Measurements from ENCODE around the gene LCAT. TPM values are rescaled to one million over a fixed set of nuclear protein-coding genes. Genes with fewer than 3 reads are reported as not detected.

LCAT gene
- total RNA-seq, 1 experiment from 2014 or later: 14.0 TPM

- BruUV-seq (replicated peaks): no TSS peak
Observed at GRCh38 chr16:67950335-67950843, 6.5 kb upstream of the LCAT start.

DNA sequence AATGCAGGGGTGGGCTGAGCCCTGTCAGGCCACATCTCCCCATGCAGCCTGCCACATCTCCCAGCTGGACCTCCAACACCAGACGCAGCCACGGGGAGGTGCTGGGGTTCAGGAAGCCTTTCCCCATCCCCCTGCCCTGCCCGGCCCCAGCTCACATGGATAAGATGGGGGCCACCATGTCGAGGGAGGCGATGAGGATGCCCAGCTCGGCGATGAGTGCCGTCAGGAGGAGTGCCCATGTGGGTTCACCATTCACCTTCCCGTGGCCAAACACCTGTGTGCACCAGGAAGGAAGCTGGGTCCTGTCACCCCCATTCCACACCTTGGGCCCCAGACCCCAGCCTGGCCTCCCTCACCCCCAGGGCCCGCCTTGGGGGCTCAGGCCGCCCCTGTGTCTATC, 5.7 kb upstream of the LCAT start:
- intact Hi-C loops (cut with micrococcal nuclease; ENCODE audit: unreplicated experiment) (no loop called here), in situ Hi-C loops (cut with HindIII; ENCODE audit: low pct_unique_long_range_greater_than_20kb, low sequenced_read_pairs) (no loop called here)
- Histone ChIP-seq H3K4me3 (ENCODE audit: low read depth in 2 of 2, low read length in 2 of 2) (no peak overlapping the region), H3K27me3 (ENCODE audit: control insufficient read depth, insufficient read depth, low read length) (no peaks in the 10 kb centered on the region), H3K36me3 (ENCODE audit: control insufficient read depth, insufficient read depth, low read length) (no peaks in the 10 kb centered on the region), H3K27ac (ENCODE audit: low read length) (no peak overlapping the region), H3K9me3 (ENCODE audit: control insufficient read depth, insufficient read depth, low read depth, low read length) (no peaks in the 10 kb centered on the region), H3K4me1 (ENCODE audit: control insufficient read depth, insufficient read depth, low read length) (no peaks in the 10 kb centered on the region)
- CTCF ChIA-PET: no interaction called here
- DNase-seq (ENCODE audit: low read depth, low spot score) (no peak), ATAC-seq (no peak)
- TF ChIP-seq POLR2AphosphoS5 (IDR thresholded peaks at IDR 0.05; ENCODE audit: low read depth, low read length): no peak
- POLR2A ChIA-PET: no interaction called here
- BruUV-seq (replicated peaks): no TSS peak

More at GRCh38 chr16:67950335-67950843, 6.5 kb upstream of the LCAT start:
- intact Hi-C loops (cut with micrococcal nuclease; ENCODE audit: unreplicated experiment) (no loop called here), in situ Hi-C loops (cut with HindIII; ENCODE audit: low pct_unique_long_range_greater_than_20kb, low sequenced_read_pairs) (no loop called here)
- Histone ChIP-seq H3K36me3 (ENCODE audit: control insufficient read depth, insufficient read depth, low read length) (no peaks in the 10 kb centered on the region), H3K9me3 (ENCODE audit: control insufficient read depth, insufficient read depth, low read depth, low read length) (no peaks in the 10 kb centered on the region), H3K27ac (ENCODE audit: low read length) (no peak overlapping the region), H3K27me3 (ENCODE audit: control insufficient read depth, insufficient read depth, low read length) (no peaks in the 10 kb centered on the region), H3K4me3 (ENCODE audit: low read depth in 2 of 2, low read length in 2 of 2) (no peak overlapping the region), H3K4me1 (ENCODE audit: control insufficient read depth, insufficient read depth, low read length) (no peaks in the 10 kb centered on the region)
- TF ChIP-seq TCF7L2 (IDR thresholded peaks at IDR 0.05; ENCODE audit: low read depth, low read length): no peak
- POLR2A ChIA-PET: no interaction called here
- CTCF ChIA-PET: interaction anchor here (0.6 kb wide), 1 partner anchor 173 kb away, joined by 6 read pairs; no protein-coding TSS in a partner anchor
- DNase-seq (ENCODE audit: low read depth, low spot score) (no peak), ATAC-seq (no peak)

DNA sequence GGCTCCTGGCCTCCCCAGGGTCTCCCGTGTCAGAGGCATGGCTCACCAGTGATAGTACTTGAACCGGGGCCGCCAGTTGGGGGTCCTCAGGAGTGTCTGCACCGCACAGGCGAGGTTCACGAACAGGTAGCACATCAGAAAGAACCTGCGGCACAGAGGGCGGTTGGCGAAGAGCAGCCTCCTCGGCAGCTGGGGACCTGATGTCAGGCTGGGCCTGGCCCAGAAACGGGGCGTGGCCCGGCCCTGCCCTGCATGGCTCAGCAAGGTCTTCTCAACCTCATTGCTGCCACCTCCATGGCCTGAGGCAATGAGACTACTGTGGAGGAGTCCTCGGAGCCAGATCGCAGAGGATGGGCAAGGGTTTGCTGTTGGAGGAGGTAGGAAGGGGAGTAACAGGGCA, 4.1 kb upstream of the LCAT start:
- Histone ChIP-seq H3K4me3 (ENCODE audit: low read depth in 2 of 2, low read length in 2 of 2) (no peak overlapping the region), H3K27me3 (ENCODE audit: control insufficient read depth, insufficient read depth, low read length) (no peaks in the 10 kb centered on the region), H3K36me3 (ENCODE audit: control insufficient read depth, insufficient read depth, low read length) (no peaks in the 10 kb centered on the region), H3K27ac (ENCODE audit: low read length) (no peak overlapping the region), H3K4me1 (ENCODE audit: control insufficient read depth, insufficient read depth, low read length) (no peaks in the 10 kb centered on the region; the same call in 1 of the 2 replicates), H3K9me3 (ENCODE audit: control insufficient read depth, insufficient read depth, low read depth, low read length) (no peaks in the 10 kb centered on the region)
- intact Hi-C loops (cut with micrococcal nuclease; ENCODE audit: unreplicated experiment): no loop called here
- ATAC-seq: no peak; the same call in 1 of the 2 replicates
- ChIA-PET POLR2A (no interaction called here), CTCF (no interaction called here)
- DNase-seq (ENCODE audit: low read depth, low spot score): no peak
- BruUV-seq (replicated peaks): no TSS peak
- TF ChIP-seq SIN3A (IDR thresholded peaks at IDR 0.05; ENCODE audit: borderline replicate concordance, insufficient read depth, low read depth, low read length) (no peak), POLR2AphosphoS5 (IDR thresholded peaks at IDR 0.05; ENCODE audit: low read depth, low read length) (no peak), TCF7L2 (IDR thresholded peaks at IDR 0.05; ENCODE audit: low read depth, low read length) (no peak), REST (IDR thresholded peaks at IDR 0.05; ENCODE audit: insufficient read depth in 1 of 2, low read depth in 2 of 2, low read length in 1 of 2) (no peak)
- TF ChIP-seq, protein P1, sequence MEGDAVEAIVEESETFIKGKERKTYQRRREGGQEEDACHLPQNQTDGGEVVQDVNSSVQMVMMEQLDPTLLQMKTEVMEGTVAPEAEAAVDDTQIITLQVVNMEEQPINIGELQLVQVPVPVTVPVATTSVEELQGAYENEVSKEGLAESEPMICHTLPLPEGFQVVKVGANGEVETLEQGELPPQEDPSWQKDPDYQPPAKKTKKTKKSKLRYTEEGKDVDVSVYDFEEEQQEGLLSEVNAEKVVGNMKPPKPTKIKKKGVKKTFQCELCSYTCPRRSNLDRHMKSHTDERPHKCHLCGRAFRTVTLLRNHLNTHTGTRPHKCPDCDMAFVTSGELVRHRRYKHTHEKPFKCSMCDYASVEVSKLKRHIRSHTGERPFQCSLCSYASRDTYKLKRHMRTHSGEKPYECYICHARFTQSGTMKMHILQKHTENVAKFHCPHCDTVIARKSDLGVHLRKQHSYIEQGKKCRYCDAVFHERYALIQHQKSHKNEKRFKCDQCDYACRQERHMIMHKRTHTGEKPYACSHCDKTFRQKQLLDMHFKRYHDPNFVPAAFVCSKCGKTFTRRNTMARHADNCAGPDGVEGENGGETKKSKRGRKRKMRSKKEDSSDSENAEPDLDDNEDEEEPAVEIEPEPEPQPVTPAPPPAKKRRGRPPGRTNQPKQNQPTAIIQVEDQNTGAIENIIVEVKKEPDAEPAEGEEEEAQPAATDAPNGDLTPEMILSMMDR (IDR thresholded peaks at IDR 0.05): no peak
- in situ Hi-C loops (cut with HindIII; ENCODE audit: low pct_unique_long_range_greater_than_20kb, low sequenced_read_pairs): no loop called here
